B cell (primary cell): ENCODE results near the gene CUBN. TPM values are rescaled to one million over a fixed set of nuclear protein-coding genes. Genes with fewer than 3 reads are reported as not detected.

Source experiments
- ATAC-seq: fragments of 200-7000 bp; cut with Tn5 transposase; one replicate; pipeline ENCODE4 v1.10.0; 2021; ENCODE audit warnings: low read depth, mild to moderate bottlenecking, moderate number of reproducible peaks, moderate library complexity
- CTCF ChIA-PET: fragments of 350-600 bp; sonication (Branson Sonifier 250); formaldehyde crosslinking; loops from one replicate; lab custom pipeline; 2021; ENCODE audit warnings: antibody characterized with exemption, inconsistent platforms; lab: Charles Lee
- POLR2A ChIA-PET: fragments of 350-600 bp; sonication (Branson Sonifier 250); formaldehyde crosslinking; loops from one replicate; lab custom pipeline; 2021; ENCODE audit warnings: antibody characterized with exemption; lab: Charles Lee
- DNase-seq: peaks from one replicate; pipeline ENCODE4 v3.0.0; 2013
- H2AFZ ChIP-seq: 2 replicates; pipeline ENCODE4 v1.6.1; 2012; ENCODE audit warnings: mild to moderate bottlenecking, low read depth, low read length; ENCODE audit not compliant: insufficient read depth, poor library complexity, severe bottlenecking
- H3K27ac ChIP-seq, 2 donors: 1 replicate in 1 of 2; 2 replicates in 1 of 2; pipeline ENCODE4 v1.5.1; 2012 to 2013; ENCODE audit warnings: low read length in 2 of 2, mild to moderate bottlenecking in 2 of 2, moderate library complexity in 1 of 2
- H3K27me3 ChIP-seq, 4 experiments: fragments of 200-600 bp in 1 of 4; sonication (generic) in 1 of 4; replicated peaks in 1 of 4; 1 replicate in 2 of 4; 2 replicates in 2 of 4; pipeline versions ENCODE4 v1.6.1 to v1.7.0; 2013 to 2016; ENCODE audit warnings: low read length in 3 of 4, mild to moderate bottlenecking in 2 of 4, mixed read lengths in 1 of 4, moderate library complexity in 1 of 4; ENCODE audit not compliant: insufficient read depth in 4 of 4, control insufficient read depth in 3 of 4; ENCODE audit errors: control extremely low read depth in 1 of 4
- H3K36me3 ChIP-seq, 2 experiments: replicated peaks in 1 of 2; 1 replicate in 1 of 2; 2 replicates in 1 of 2; pipeline versions ENCODE4 v1.6.1 to v1.7.1; 2013; ENCODE audit warnings: low read length in 1 of 2; ENCODE audit not compliant: insufficient read depth in 2 of 2, control insufficient read depth in 1 of 2; ENCODE audit errors: control extremely low read depth in 1 of 2, extremely low read depth in 1 of 2
- H3K4me1 ChIP-seq, 2 donors: fragments of 200-600 bp in 1 of 2; sonication (generic) in 1 of 2; 1 replicate in 1 of 2; 2 replicates in 1 of 2; pipeline versions ENCODE4 v1.5.1 to v1.6.1; 2013 to 2017; ENCODE audit warnings: low read length in 2 of 2; ENCODE audit not compliant: control insufficient read depth in 2 of 2, insufficient read depth in 2 of 2
- H3K4me2 ChIP-seq: replicated peaks from 2 replicates; pipeline ENCODE3; 2012; ENCODE audit warnings: mild to moderate bottlenecking, low read depth, low read length; ENCODE audit not compliant: poor library complexity, severe bottlenecking
- H3K4me3 ChIP-seq, 5 experiments: fragments of 200-600 bp in 1 of 5; sonication (generic) in 1 of 5; 1 replicate in 3 of 5; 2 replicates in 2 of 5; pipeline versions ENCODE4 v1.5.1 to v1.7.0; 2011 to 2016; ENCODE audit warnings: low read length in 4 of 5, mild to moderate bottlenecking in 4 of 5, low read depth in 2 of 5, control low read depth in 1 of 5, moderate library complexity in 1 of 5; ENCODE audit not compliant: insufficient read depth in 1 of 5; ENCODE audit errors: control extremely low read depth in 1 of 5, extremely low read depth in 1 of 5
- H3K79me2 ChIP-seq: fragments of 200-600 bp; sonication (generic); one replicate; pipeline ENCODE4 v1.6.0; 2016; ENCODE audit warnings: low read length; ENCODE audit not compliant: control insufficient read depth, insufficient read depth
- H3K9ac ChIP-seq: fragments of 200-600 bp; sonication (generic); 2 replicates; pipeline ENCODE4 v1.6.1; 2017; ENCODE audit warnings: mild to moderate bottlenecking, low read length, moderate library complexity
- H3K9me3 ChIP-seq, 3 donors: one replicate each; pipeline versions ENCODE4 v1.6.1 to v1.7.1; 2013; ENCODE audit warnings: low read length in 2 of 3; ENCODE audit not compliant: control insufficient read depth in 2 of 3, insufficient read depth in 1 of 3; ENCODE audit errors: control extremely low read depth in 1 of 3
- H4K20me1 ChIP-seq: 2 replicates; pipeline ENCODE4 v1.6.0; 2012; ENCODE audit warnings: mild to moderate bottlenecking, low read length; ENCODE audit not compliant: insufficient read depth, control insufficient read depth, poor library complexity, severe bottlenecking
- H3K27ac Mint-ChIP-seq: one replicate; pipeline ENCODE4 v1.8.0; 2021; ENCODE audit warnings: mixed read lengths
- H3K27me3 Mint-ChIP-seq: one replicate; pipeline ENCODE4 v1.8.0; 2021; ENCODE audit warnings: mixed read lengths
- H3K4me1 Mint-ChIP-seq: one replicate; pipeline ENCODE4 v1.8.0; 2021; ENCODE audit warnings: mixed read lengths
- H3K4me3 Mint-ChIP-seq: one replicate; pipeline ENCODE4 v1.8.0; 2021; ENCODE audit warnings: mixed read lengths
- H3K9me3 Mint-ChIP-seq: one replicate; pipeline ENCODE4 v1.8.0; 2022; ENCODE audit warnings: mixed read lengths; ENCODE audit not compliant: insufficient read depth
- CTCF ChIP-seq: fragments of 200-600 bp; IDR thresholded peaks from one replicate; pipeline ENCODE4 v1.8.0; 2022; ENCODE audit warnings: antibody characterized with exemption, mild to moderate bottlenecking
- EZH2 ChIP-seq: IDR thresholded peaks from 2 replicates; pipeline ENCODE4 v1.6.1; 2012; ENCODE audit warnings: borderline replicate concordance, low read depth, mild to moderate bottlenecking, moderate library complexity, low read length; ENCODE audit not compliant: insufficient read depth, poor library complexity, severe bottlenecking
- WGBS: methylation state at CpG from one replicate; pipeline ENCODE4 v1.1.5; 2013; ENCODE audit warnings: missing lambda C conversion rate; ENCODE audit not compliant: insufficient coverage; 5-methylcytosine and 5-hydroxymethylcytosine counted together
- intact Hi-C: fragments of 100-400 bp; cut with micrococcal nuclease; formaldehyde crosslinking; loops from one replicate; pipeline ENCODE4 v1.10.0; 2022
- polyA plus RNA-seq: library from polyadenylated mRNA; depleted of rRNA; stranded (reverse); fragments of >200 nt; gene quantifications from 2 replicates; pipeline ENCODE4 v1.2.3, GENCODE V29; 2012
- total RNA-seq, 2 donors: library from RNA; stranded (reverse); fragments of 120-200 nt in 1 of 2; gene quantifications; 1 replicate in 1 of 2; 2 replicates in 1 of 2; pipeline versions ENCODE4 v1.2.3 to v1.2.4, GENCODE V29; 2013 to 2022

CUBN gene
- total and polyA plus RNA-seq, 2 donors (not counting 1 experiment from before 2014, with no cell fraction given) = 4.2 to 5.7 TPM

GRCh38 chr10:17125206-17125893 lies 4.3 kb downstream of the CUBN start:
- no peaks in the 10 kb centered on the region for H3K79me2 ChIP-seq
- TF ChIP-seq CTCF (no peak), EZH2 (no peak)
- WGBS = 100% methylated on average over 1 of the region's 5 CpGs
- intact Hi-C loops = no loop called here
- no peak overlapping the region for H3K4me3 ChIP-seq
- H3K4me2 ChIP-seq = no peak overlapping the region
- ATAC-seq = no peak
- Mint-ChIP-seq H3K4me1 (no peaks in the 10 kb centered on the region), H3K27me3 (no peaks in the 10 kb centered on the region), H3K9me3 (no peaks in the 10 kb centered on the region), H3K4me3 (no peak overlapping the region), H3K27ac (no peak overlapping the region)
- no peak overlapping the region for H2AFZ ChIP-seq
- H3K36me3 ChIP-seq = no peaks in the 10 kb centered on the region
- CTCF ChIA-PET = no interaction called here
- POLR2A ChIA-PET = no interaction called here
- no peaks in the 10 kb centered on the region for H4K20me1 ChIP-seq
- H3K27me3 ChIP-seq = no peaks in the 10 kb centered on the region
- H3K27ac ChIP-seq = no peak overlapping the region
- no peaks in the 10 kb centered on the region for H3K4me1 ChIP-seq
- no peak overlapping the region for H3K9ac ChIP-seq
- no peaks in the 10 kb centered on the region for H3K9me3 ChIP-seq
- DNase-seq = no peak

GRCh38 chr10:17123961-17124360 lies 5.7 kb downstream of the CUBN start:
- TF ChIP-seq CTCF (no peak), EZH2 (no peak)
- H3K27ac Mint-ChIP-seq = no peak overlapping the region
- Histone ChIP-seq H3K9ac (no peak overlapping the region), H2AFZ (no peak overlapping the region), H3K9me3 (no peaks in the 10 kb centered on the region), H4K20me1 (no peaks in the 10 kb centered on the region), H3K4me2 (no peak overlapping the region), H3K4me1 (no peaks in the 10 kb centered on the region), H3K4me3 (no peak overlapping the region), H3K36me3 (no peaks in the 10 kb centered on the region), H3K79me2 (no peaks in the 10 kb centered on the region), H3K27me3 (no peaks in the 10 kb centered on the region), H3K27ac (no peak overlapping the region)
- ChIA-PET POLR2A (no interaction called here), CTCF (no interaction called here)
- no peaks in the 10 kb centered on the region for H3K9me3 Mint-ChIP-seq
- WGBS = 96% methylated on average over 3 of the region's 3 CpGs
- ATAC-seq (no peak), DNase-seq (no peak)
- H3K4me3 Mint-ChIP-seq = no peak overlapping the region
- H3K27me3 Mint-ChIP-seq = no peaks in the 10 kb centered on the region
- H3K4me1 Mint-ChIP-seq = no peaks in the 10 kb centered on the region
- intact Hi-C loops = no loop called here
